GM12801 (cell line): ENCODE results near the gene CSRP3.

Experiments
- TF ChIP-seq, protein P1 (sequence below): IDR thresholded peaks from one replicate; pipeline ENCODE4 v1.5.1; 2011; ENCODE audit warnings: control low read depth; ENCODE audit not compliant: insufficient read length; ENCODE audit errors: extremely low read depth

CSRP3 gene

DNA sequence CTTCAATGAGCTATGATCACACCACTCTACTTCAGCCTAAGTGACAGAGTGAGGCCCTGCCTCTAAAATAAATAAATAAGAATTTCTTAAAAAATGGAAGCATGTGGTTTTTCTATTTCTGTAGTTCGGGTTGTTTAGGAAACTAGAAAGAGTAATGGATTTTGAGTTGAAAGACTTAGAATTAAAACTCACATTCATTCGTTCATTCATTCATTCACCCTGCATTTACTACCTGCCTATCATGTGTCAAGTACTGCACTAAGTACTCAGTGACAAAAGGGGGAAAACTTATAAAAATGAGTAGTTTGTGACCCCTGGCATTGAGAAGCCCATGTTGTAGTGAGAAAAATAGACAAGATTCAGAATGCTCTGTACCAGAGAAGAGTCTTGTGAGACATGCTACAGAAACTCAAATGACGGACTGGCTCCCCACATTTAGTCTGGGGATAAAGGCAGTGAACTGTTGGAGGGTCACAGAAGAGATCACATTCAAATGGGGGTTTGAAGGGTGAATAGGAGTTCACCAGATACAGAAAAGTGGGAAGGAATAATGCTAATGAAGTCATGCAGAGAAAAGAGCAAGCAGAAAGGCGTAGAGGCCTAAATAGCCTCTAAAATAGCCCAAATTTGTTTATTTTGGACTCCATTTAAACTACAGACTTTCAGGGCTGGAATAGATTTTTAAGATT is 7.0 kb downstream of the CSRP3 start:
- TF ChIP-seq, protein P1, sequence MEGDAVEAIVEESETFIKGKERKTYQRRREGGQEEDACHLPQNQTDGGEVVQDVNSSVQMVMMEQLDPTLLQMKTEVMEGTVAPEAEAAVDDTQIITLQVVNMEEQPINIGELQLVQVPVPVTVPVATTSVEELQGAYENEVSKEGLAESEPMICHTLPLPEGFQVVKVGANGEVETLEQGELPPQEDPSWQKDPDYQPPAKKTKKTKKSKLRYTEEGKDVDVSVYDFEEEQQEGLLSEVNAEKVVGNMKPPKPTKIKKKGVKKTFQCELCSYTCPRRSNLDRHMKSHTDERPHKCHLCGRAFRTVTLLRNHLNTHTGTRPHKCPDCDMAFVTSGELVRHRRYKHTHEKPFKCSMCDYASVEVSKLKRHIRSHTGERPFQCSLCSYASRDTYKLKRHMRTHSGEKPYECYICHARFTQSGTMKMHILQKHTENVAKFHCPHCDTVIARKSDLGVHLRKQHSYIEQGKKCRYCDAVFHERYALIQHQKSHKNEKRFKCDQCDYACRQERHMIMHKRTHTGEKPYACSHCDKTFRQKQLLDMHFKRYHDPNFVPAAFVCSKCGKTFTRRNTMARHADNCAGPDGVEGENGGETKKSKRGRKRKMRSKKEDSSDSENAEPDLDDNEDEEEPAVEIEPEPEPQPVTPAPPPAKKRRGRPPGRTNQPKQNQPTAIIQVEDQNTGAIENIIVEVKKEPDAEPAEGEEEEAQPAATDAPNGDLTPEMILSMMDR: no peak

DNA sequence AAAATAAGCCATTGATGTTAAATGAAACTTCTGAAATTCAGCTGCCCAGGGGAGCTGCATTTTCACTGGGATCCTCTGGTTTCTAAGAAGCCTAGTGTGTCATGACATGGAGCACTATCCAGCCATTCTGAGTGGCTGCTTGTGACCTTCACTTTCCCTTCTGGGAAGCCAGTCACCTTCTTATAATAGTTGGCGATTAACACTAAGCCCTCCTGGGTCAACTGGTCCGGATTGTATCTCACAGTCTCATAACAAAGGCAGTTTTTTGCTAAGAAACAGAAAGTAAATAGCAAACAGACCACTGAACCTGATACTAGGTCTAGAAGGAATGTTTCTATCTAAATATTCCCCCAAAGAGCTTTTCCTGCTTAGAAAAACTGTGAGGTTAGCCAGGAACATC is 7.9 kb downstream of the CSRP3 start:
- TF ChIP-seq, protein P1: no peak

DNA sequence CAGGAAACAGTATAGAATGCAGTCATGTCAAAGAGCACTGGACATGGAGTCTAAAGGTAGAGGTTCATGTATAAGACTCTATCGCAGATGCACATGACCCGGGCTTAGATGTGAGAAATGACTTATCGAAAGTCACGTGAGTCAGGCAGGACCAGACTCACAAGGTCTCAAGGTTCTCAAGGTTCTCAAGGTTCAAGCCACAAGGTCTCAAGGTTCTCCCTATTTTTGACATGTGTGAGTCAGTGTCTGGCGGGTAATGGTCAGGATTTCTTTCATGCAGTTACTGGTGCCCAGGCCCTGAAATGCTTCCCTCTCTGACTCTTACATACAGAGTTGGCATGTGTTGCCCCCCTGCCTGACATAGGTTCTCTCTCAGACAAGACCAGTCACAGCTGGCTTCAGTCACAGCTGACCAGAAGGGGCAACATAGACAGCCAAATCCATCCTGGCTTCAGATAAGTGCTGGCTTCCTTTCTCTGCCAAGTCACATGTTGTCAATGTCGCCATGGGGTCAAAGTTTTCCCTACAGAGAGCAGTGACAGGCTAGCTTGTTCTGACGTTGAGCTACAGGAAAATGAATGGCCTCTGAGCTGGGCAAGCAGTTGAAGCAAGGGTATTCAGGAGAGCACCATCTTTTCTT is 10.1 kb downstream of the CSRP3 start:
- TF ChIP-seq, protein P1: no peak

DNA sequence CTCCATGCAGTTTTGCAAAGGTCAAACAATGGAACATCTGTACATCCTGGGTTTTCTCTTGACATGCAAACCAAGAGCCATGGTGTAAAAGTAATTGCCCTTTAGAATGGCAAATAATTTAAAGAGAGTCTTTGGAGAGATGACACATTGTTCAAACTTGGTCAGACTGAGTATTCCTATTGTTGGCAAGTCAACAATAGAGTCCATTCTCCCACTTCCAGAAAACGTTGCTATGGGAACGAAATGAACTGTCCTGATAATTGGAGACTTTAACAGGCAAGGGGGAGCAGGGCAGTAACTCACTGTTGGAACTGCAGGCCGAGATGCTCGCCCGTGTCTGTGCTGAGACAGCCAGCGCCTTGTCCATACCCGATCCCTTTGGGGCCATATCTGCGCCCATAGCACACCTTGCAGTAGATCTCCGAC is 13.9 kb downstream of the CSRP3 start:
- TF ChIP-seq, protein P1: no peak

DNA sequence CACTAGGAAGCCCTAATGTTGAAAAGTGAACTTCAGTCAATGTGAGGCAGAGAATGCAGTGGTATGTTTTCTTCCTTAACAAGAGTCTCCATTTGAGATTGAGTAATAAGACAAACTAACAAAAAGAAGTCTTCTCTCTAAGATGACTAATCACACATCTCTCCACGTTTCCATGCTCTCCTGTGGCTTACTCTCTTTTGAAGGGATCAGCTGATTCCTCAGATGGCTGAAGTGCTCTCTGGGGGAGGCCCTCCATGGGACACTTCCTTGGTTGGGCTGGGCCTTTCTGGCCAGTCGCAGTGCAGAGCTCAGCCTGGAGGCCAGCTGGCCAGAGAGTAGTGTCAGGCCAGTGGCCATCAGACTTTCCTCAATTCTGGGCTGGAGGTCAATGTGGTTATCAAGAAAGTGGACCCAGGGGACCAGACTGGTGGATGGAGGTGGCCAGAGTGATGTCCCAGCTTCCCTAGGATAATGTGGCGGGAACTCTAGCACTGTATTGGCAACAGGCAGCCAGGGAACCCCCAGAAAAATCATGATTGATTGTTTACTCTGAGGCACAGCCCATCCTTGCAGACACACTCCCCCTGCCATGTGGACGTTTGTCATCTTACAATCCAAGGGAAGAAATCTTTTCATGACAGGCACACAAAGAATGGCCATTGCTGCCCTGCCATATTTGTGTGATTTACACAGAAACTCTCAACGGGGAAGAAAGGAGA is 14.5 kb downstream of the CSRP3 start:
- TF ChIP-seq, protein P1: no peak

DNA sequence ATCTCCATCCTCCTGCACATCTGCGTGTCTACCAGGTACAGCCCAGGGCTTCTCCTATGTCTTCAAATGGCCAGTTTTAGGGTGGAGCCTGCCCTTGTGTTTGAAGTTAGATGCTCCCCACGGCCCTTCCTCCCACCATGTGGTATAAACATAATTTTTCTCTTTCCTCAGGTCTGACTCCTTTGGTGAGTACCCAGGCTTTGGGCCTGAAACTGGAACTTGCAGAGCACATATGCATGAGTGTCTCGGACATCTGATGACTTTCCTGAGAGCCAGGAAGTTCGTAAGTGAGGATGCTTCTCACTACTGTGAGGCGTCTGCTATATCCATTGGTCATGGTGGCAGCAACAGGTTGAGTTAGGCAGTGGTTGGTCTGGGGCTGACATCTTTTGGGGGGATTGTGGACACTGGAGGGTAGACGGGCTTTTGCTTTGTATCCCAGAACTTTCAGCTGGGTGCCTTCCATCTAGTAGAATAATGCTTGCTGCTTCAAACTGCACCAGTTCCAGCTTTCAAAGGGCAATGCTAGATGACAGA is 16.2 kb downstream of the CSRP3 start:
- TF ChIP-seq, protein P1: no peak

DNA sequence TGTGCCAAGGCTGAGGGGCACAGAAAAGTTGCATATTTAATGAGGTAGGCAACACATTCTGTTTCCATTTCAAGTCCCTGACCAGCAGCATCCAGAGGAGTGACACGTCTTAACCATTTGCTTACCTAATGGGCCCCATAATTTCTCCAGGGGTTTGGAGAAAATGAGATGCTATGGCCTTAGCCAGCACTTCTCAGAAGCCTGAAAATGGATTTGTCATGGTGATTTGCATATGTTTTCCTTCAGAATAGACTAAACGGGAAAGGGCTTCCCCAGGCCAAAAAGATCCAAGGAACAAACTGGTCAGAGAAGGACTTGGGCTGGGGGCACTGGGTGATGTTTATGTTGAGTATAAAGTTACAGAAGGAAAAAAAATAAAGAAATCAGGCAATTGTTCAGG is 16.7 kb downstream of the CSRP3 start:
- TF ChIP-seq, protein P1: no peak
